DOHH2 (cell line): ENCODE results near the gene FSHR.

Source experiments
- CTCF ChIP-seq: fragments of 200-600 bp; sonication (generic); IDR thresholded peaks from one replicate; pipeline ENCODE4 v1.5.1; 2014; ENCODE audit warnings: antibody characterized with exemption, mild to moderate bottlenecking, low read depth, low read length; ENCODE audit not compliant: poor library complexity, severe bottlenecking
- EZH2phosphoT487 ChIP-seq: fragments of 200-600 bp; sonication (generic); IDR thresholded peaks from 2 replicates; pipeline ENCODE4 v1.6.1; 2017; ENCODE audit warnings: borderline replicate concordance, mild to moderate bottlenecking, antibody characterized with exemption, low read length, moderate library complexity, mixed read lengths

- TF ChIP-seq CTCF, result no peak
- no peak for TF ChIP-seq EZH2phosphoT487
Observed at GRCh38 chr2:49000695-49001094, 153.6 kb downstream of the FSHR start.
